Fibroblast of villous mesenchyme (primary cell): ENCODE results near the gene TLL2. TPM values are rescaled to one million over a fixed set of nuclear protein-coding genes. Genes with fewer than 3 reads are reported as not detected.

Experiments used
- DNase-seq: peaks from one replicate; pipeline ENCODE4 v3.0.0-alpha.2; 2010; ENCODE audit warnings: low read depth
- H3K4me3 ChIP-seq: 2 replicates; pipeline ENCODE4 v1.5.1; 2011; ENCODE audit warnings: low read depth, mild to moderate bottlenecking, low read length
- total RNA-seq: library from RNA; depleted of rRNA; stranded (reverse); fragments of >200 nt; gene quantifications from 2 replicates; pipeline ENCODE4 v1.2.3, GENCODE V29; 2012
- TF ChIP-seq, protein P1 (sequence below): IDR thresholded peaks from 2 replicates; pipeline ENCODE4 v1.5.1; 2012; ENCODE audit warnings: low read depth, mild to moderate bottlenecking, low read length; ENCODE audit not compliant: insufficient read depth

Gene TLL2
- total RNA-seq, 1 donor, result under 0.01 TPM

DNA sequence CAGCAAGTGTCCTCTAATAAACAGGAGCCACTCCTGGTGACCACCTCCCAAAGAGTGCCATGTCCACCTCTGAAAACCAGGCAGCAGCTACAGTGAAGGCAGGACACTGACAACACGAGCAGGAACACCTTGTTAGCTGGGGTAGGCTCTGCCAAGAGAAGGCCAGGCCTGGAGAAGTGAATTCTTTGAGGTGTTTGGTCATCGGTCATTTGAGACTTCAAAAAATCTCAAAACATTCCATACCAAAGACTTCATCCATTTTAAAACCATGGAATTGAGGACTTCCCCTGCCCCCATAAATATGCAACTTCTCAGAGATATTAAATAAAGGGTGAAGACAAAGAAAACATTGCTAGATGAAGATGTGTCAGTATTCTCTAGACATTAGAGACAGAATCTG, 126.6 kb downstream of the TLL2 start:
- TF ChIP-seq, protein P1, sequence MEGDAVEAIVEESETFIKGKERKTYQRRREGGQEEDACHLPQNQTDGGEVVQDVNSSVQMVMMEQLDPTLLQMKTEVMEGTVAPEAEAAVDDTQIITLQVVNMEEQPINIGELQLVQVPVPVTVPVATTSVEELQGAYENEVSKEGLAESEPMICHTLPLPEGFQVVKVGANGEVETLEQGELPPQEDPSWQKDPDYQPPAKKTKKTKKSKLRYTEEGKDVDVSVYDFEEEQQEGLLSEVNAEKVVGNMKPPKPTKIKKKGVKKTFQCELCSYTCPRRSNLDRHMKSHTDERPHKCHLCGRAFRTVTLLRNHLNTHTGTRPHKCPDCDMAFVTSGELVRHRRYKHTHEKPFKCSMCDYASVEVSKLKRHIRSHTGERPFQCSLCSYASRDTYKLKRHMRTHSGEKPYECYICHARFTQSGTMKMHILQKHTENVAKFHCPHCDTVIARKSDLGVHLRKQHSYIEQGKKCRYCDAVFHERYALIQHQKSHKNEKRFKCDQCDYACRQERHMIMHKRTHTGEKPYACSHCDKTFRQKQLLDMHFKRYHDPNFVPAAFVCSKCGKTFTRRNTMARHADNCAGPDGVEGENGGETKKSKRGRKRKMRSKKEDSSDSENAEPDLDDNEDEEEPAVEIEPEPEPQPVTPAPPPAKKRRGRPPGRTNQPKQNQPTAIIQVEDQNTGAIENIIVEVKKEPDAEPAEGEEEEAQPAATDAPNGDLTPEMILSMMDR, result no peak
- H3K4me3 ChIP-seq, result no peak overlapping the region
- no peak for DNase-seq

DNA sequence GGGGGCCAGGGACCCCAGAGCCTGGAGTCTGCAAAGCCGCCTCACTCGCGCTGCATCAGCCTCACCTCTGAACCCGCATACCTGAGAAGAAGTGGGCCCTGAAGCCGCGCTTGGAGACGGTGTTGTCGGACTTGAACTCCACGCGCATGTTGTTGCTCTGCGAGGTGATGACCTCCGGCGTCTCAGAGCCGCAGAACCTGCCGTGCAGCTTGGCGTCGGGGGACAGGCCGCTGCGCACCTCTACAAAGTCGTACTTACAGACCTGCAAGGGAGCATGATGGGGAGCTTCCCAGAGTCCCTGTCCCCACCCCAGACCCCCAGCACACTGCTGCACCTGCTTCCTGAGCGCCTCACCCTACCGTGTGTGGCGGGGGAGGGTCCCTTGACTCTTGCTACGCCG, 129.2 kb downstream of the TLL2 start:
- TF ChIP-seq, protein P1, result no peak
- no peak for DNase-seq
- no peak overlapping the region for H3K4me3 ChIP-seq

DNA sequence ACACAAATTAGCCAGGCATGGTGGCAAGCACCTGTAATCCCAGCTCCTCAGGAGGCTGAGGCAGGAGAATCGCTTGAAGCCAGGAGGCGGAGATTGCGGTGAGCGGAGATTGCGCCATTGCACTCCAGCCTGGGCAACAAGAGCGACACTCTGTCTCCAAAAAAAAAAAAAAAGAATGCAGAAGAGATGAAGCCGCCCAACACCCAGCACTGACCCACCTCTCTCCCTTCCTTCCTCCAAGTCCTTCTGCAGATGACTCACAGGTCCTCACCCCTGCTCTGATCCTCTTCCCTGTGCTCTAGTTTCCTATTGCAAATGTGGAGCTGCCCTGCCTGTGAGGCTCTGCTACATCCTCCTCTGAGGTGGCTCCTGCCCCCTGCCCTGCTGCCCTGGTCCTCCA, 132.9 kb downstream of the TLL2 start:
- DNase-seq, result peak; percentile 25
- H3K4me3 ChIP-seq, result no peak overlapping the region
- TF ChIP-seq, protein P1, result no peak

DNA sequence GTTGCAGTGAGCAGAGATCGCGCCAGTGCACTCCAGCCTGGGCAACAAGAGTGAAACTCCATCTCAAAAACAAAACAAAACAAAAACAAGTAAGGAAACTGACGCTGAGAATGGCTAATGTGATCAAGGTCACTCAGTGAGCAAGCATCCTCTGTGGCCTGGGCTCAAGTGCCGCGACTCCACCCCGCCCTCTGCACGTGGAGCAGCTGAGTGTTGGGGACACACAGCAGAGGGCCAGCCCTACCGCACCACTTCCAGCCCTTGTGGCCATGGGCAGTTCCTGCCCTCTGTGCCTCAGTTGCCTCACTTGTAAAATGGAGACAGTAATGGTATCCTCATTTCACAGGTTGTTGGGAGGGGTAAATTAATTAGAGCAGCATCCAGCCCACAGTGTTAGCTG, 134.0 kb downstream of the TLL2 start:
- no peak for DNase-seq
- TF ChIP-seq, protein P1, result no peak
- no peak overlapping the region for H3K4me3 ChIP-seq

DNA sequence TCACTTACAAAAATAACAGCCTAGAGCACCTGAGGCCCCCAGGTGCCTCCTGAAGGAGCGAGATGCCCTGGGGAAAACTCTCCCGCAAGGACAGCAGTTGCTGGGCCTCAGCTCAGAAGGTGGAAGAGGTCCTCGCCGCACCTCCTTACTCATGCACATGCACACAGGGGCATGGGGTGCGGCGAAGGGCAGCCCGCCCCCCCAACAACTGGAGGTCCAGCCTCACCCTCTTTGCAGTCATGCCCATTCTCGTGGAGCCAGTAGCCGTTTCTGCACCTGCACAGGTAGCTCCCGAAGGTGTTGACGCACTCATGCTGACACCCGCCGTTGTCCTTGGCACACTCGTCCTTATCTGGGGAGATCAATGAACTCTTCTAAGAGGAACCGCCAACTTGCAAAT, 135.0 kb downstream of the TLL2 start:
- TF ChIP-seq, protein P1, result no peak
- no peak overlapping the region for H3K4me3 ChIP-seq
- no peak for DNase-seq

DNA sequence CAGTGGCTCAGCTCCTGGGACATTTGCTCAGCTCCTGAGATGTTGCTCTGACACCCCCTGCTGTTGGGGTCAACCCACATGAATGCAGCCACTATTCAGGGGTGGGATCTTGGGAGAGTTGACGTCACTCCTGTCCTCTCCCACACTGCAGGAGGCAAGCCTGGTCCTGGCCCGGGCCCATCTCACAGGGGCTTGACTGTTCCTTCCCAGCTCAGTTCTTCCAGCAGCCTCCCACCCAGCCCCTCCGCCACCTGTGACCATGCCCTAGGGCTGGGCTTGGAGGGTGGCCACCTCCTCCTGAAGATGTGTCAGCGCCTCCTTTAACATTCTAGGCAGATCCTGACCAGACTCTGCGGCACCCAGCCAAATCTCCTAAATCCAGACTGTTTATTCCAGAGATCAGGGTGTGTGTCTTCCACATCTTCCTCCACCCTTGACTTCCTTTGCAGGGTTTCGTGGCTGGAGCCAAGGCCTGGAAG, 135.9 kb downstream of the TLL2 start:
- peak; percentile 76 for DNase-seq
- TF ChIP-seq, protein P1, result no peak
- H3K4me3 ChIP-seq, result no peak overlapping the region

DNA sequence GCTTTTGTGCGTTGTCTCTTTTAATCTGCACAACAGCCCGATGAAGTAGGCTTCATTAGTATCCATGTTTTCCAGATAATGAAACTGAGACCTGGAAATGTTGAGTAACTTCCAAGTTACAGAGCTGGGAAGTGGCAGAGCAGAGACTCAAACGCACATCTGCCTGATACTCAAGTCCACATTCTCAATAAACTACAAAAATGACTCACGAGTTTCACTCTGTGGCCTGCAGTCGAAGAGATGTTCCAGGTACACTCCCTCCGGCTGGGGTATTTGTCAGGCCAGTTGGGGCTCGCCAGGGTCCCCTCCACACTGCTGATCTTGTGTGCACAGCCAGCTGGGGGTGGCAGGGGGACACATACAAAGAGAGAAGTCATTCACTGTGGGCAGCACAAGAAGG, 137.2 kb downstream of the TLL2 start:
- no peak overlapping the region for H3K4me3 ChIP-seq
- no peak for DNase-seq
- TF ChIP-seq, protein P1, result no peak
